CD4-positive, alpha-beta T cell treated with Interleukin-2 at 100 ng/mL for 4 hours (primary cell): ENCODE measurements around the gene RAD9B.
"Not testable (repeated sequence)": the region's sequence is repeated elsewhere in the genome, so short reads cannot be mapped to it uniquely, and the experiment has no call there.

Experiments
- DNase-seq: peaks from one replicate; pipeline ENCODE4 v3.0.0-alpha.2; 2020; ENCODE audit warnings: low spot score

Gene RAD9B

GRCh38 chr12:110501752-110502738 lies at the start of gene RAD9B, which contains the start of gene VPS29:
Gene RAD9B (plus strand): TSS chr12:110502331. CDS start chr12:110502338, 7 bp downstream.
Gene VPS29 (minus strand): TSS chr12:110502111. CDS start chr12:110502051, 60 bp downstream.
- DNase-seq: peak; percentile 100

- DNase-seq: no peak
Measured at GRCh38 chr12:110453569-110454296, 48.4 kb upstream of the RAD9B start.

GRCh38 chr12:110458756-110459155 lies 43.4 kb upstream of the RAD9B start:
- DNase-seq: no peak

DNA sequence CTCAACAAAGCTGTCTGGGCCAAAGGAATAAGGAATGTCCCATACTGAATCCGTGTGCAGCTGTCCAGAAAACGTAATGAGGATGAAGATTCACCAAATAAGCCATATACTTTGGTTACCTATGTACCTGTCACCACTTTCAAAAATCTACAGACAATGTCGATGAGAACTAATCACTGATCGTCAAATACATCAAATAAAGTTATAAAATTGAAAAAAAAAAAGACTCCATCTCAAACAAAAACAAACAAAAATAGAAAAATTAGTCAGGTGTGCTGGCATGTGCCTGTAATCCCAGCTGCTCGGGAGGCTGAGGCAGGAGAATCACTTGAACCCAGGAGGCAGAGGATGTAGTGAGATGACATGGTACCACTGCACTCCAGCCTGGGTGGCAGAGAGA lies 40.9 kb upstream of the RAD9B start:
- not testable (repeated sequence) for DNase-seq

DNA sequence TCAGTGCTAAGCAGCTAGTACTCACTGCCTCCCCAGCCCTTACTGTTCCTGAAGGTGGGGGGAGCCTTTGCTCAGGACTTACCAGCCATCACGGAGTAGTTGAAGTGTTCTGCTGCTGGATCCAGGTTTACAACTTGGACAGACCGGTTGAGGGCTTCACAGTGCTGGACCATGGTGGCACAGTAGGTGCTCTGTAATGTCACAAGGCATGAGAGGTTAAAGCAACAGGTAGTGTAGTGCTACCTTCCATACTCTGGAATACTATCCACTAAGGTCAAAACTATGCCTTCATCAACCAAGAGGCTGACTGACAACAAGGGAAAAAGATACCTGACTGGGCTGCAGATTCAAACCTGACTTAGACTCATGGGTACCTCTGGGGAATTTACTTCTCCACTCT lies 37.1 kb upstream of the RAD9B start:
- DNase-seq: no peak

DNA sequence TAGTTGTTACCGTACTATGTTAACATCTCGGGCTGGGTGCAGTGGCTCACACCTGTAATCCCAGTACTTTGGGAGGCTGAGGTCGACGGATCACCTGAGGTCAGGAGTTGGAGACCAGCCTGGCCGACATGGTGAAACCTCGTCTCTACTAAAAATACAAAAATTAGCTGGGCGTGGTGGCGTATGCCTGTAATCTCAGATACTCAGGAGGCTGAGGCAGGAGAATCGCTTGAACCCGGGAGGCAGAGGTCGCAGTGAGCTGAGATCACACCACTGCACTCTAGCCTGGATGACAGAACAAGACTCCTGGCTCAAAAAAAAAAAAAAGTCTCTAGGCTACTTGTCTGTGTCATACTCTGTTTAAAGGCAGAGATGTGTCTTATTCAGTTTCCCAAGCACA lies 36.4 kb upstream of the RAD9B start:
- not testable (repeated sequence) for DNase-seq

DNA sequence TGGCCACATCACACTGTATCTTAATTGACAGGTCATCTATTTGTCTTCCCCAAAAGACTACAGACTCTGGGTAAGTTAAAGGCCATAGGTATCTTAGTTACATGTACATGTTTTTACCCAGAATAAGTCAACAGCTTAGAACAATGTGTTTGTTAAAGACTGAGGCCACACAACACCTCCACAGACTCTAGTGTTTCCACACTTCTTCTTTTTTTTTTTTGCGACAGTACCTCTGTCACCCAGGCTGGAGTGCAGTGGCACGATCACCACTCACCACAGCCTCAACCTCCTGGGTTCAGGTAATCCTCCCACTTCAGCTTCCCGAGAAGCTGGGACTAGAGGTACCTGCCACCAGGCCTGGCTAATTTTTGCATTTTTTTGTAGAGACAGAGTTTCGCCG lies 35.3 kb upstream of the RAD9B start:
- no peak for DNase-seq

DNA sequence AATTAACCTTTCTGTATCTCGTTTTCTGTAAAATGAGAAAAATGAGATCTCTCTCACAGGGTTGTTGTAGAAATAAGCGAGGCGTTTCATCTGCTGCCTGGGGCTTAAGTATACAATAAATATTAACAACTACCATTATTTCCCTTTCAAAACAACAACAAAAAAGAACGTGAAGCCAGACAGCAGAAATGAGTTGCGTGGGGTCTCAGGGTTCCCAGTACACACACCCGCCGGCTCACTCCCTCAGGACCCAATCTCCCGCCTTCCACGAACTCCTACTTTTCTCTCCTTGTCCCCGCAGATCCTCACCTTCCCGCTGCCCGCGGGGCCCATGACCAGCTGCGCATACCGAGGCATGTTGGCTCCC lies 34.3 kb upstream of the RAD9B start:
- no peak for DNase-seq

GRCh38 chr12:110468214-110469048 lies 33.7 kb upstream of the RAD9B start, which contains the start of the genes FAM216A and GPN3:
Gene FAM216A (plus strand): TSS chr12:110468845. CDS start chr12:110468876, 31 bp downstream.
Gene GPN3 (minus strand): TSS chr12:110468257. CDS start chr12:110468203, 54 bp downstream.
- DNase-seq: peak; percentile 98

DNA sequence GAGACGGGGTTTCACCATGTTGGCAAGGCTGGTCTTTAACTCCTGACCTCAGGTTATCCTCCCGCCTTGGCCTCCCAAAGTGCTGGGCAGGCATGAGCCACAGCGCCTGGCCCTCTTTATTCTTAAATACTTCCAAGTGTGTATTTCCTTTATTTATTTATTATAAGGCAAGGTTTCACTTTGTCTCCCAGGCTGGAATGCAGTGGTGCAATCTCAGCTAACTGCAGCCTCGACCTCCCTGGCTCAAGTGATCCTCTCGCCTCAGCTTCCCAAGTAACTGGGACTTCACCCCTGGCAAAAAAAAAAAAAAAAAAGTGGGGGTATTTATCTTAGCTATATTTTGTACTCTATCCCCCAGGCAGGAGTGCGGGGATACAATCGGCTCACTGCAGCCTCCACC lies 26.7 kb upstream of the RAD9B start:
- DNase-seq: no peak

GRCh38 chr12:110498984-110499706 lies 3.0 kb upstream of the RAD9B start:
- DNase-seq: no peak

- peak; percentile 17 for DNase-seq
Measured at GRCh38 chr12:110501399-110501751, 756 bp upstream of the RAD9B start.

GRCh38 chr12:110503432-110503831 lies 1.3 kb downstream of the RAD9B start:
- no peak for DNase-seq

- DNase-seq: no peak
Measured at GRCh38 chr12:110505332-110505731, 3.2 kb downstream of the RAD9B start.

DNA sequence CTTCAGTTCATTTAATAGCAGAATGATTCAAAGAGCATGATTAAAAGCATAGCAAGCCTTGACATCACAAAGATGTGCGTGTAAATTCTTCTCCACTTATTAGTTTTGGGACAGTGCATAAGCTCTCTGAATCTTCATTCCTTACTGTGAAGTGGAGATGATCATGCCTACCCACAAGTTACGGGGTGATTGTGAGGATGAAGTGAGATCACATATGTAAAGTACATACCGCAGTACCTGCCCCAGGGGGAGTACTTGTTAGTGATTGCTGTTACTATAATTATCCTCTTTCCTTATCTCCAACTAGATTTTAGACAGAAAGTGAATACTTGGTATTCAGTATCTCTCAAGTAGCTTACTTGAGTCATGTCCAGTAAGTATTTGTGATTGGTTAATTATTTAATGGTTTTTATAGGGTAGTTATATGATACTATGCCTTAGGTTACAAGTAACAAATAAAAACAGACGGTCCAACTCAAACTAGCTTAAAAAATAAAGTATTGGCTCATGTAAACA lies 6.0 kb downstream of the RAD9B start:
- no peak for DNase-seq

- DNase-seq: no peak
Measured at GRCh38 chr12:110513842-110514241, 11.7 kb downstream of the RAD9B start.

- DNase-seq: no peak
Measured at GRCh38 chr12:110514363-110514762, 12.2 kb downstream of the RAD9B start.

- no peak for DNase-seq
Measured at GRCh38 chr12:110516995-110517394, 14.9 kb downstream of the RAD9B start.

- not testable (repeated sequence) for DNase-seq
Measured at GRCh38 chr12:110518014-110518413, 15.9 kb downstream of the RAD9B start.

DNA sequence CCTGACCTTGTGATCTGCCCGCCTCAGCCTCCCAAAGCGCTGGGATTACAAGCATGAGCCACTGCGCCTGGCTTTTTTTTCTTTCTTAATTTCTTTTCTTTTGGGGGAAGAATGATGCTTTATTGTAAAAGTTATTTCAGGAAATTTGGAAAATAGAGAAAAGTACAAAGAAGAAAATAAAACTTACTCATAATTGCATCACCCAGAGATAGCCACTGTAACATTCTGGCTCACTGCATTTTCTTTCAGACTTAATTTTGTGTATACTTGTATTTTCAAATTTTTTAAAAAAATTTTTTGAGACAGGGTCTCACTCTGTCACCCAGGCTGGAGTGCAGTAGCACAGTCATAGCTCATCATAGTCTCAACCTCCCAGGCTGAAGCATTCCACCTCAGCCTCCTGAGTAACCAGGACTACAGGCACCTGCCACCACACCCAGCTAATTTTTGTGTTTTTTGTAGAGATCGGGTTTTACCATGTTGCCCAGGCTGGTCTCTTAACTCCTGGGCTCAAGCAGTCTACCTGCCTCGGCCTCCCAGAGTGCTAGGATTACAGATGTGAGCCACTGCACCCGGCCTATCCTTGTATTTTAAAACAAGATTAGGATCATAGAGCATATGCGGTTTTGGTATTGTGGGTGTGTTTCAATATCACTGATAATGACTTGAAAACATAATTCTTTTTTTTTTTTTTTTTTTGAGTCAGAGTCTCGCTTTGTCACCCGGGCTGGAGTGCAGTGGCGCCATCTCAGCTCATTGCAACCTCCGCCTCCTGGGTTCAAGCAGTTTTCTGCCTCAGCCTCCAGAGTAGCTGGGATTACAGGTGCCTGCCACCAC lies 19.0 kb downstream of the RAD9B start:
- peak; percentile 33 for DNase-seq
